HG02970 (cell line): ENCODE results near the gene OR3A1.
"Not testable (repeated sequence)": the region's sequence is repeated elsewhere in the genome, so short reads cannot be mapped to it uniquely, and the experiment has no call there.

ENCODE experiments used
- ATAC-seq: cut with Tn5 transposase; IDR thresholded peaks from one replicate; pipeline ENCODE4 v1.9.1; 2021; ENCODE audit warnings: mild to moderate bottlenecking, moderate library complexity, moderate number of reproducible peaks; ENCODE audit not compliant: unreplicated experiment, low FRiP score

OR3A1 gene

GRCh38 chr17:3298260-3298659, at the start of gene OR3A1:
Gene OR3A1 (minus strand): TSS chr17:3298360. CDS start chr17:3292582, 5,778 bp downstream.
- no peak for ATAC-seq

GRCh38 chr17:3342782-3343181, 44.6 kb upstream of the OR3A1 start:
- ATAC-seq: not testable (repeated sequence)

- ATAC-seq: no peak
Observed at GRCh38 chr17:3335876-3336275, 37.7 kb upstream of the OR3A1 start.

GRCh38 chr17:3318336-3318735, 20.2 kb upstream of the OR3A1 start:
- no peak for ATAC-seq

GRCh38 chr17:3316836-3317235, 18.7 kb upstream of the OR3A1 start:
- ATAC-seq: no peak

GRCh38 chr17:3308603-3309002, 10.4 kb upstream of the OR3A1 start:
- ATAC-seq: no peak

- ATAC-seq: no peak
Observed at GRCh38 chr17:3295632-3296031, 2.5 kb downstream of the OR3A1 start.

GRCh38 chr17:3293548-3293947, 4.6 kb downstream of the OR3A1 start:
- ATAC-seq: not testable (repeated sequence)

GRCh38 chr17:3282901-3283300, 15.3 kb downstream of the OR3A1 start:
- no peak for ATAC-seq

GRCh38 chr17:3276126-3276525, 22.0 kb downstream of the OR3A1 start:
- no peak for ATAC-seq

- no peak for ATAC-seq
Observed at GRCh38 chr17:3271072-3271848, 26.9 kb downstream of the OR3A1 start.

GRCh38 chr17:3260600-3260999, 37.6 kb downstream of the OR3A1 start:
- ATAC-seq: no peak

GRCh38 chr17:3260163-3260562, 38.0 kb downstream of the OR3A1 start:
- no peak for ATAC-seq

- no peak for ATAC-seq
Observed at GRCh38 chr17:3256575-3256974, 41.6 kb downstream of the OR3A1 start.

GRCh38 chr17:3249013-3249412, 49.1 kb downstream of the OR3A1 start:
- not testable (repeated sequence) for ATAC-seq

GRCh38 chr17:3244841-3245240, 53.3 kb downstream of the OR3A1 start:
- not testable (repeated sequence) for ATAC-seq

- ATAC-seq: not testable (repeated sequence)
Observed at GRCh38 chr17:3241044-3241443, 57.1 kb downstream of the OR3A1 start.
